ENCODE data around the gene DOK1.

DOK1 gene

GRCh38 chr2:74571058-74571457, 16.5 kb downstream of the DOK1 start:
- no peak for DNase-seq (ENCODE audit: low read depth)

- DNase-seq (ENCODE audit: low read depth), result no peak
These were observed 17.8 kb downstream of the DOK1 start for GRCh38 chr2:74572178-74572925.

GRCh38 chr2:74573747-74574562, 19.4 kb downstream of the DOK1 start:
- DNase-seq (ENCODE audit: low read depth), result no peak

- DNase-seq (ENCODE audit: low read depth), result no peak
These were observed 20.8 kb downstream of the DOK1 start for GRCh38 chr2:74575320-74575719.

GRCh38 chr2:74576211-74576862, 21.8 kb downstream of the DOK1 start:
- DNase-seq (ENCODE audit: low read depth), result no peak

- no peak for DNase-seq (ENCODE audit: low read depth)
These were observed 22.3 kb downstream of the DOK1 start for GRCh38 chr2:74576863-74577229.

GRCh38 chr2:74577448-74577847, 22.9 kb downstream of the DOK1 start:
- DNase-seq (ENCODE audit: low read depth), result no peak

- no peak for DNase-seq (ENCODE audit: low read depth)
These were observed 23.9 kb downstream of the DOK1 start for GRCh38 chr2:74578408-74578807.

GRCh38 chr2:74581463-74581862, 26.9 kb downstream of the DOK1 start:
- no peak for DNase-seq (ENCODE audit: low read depth)

GRCh38 chr2:74582184-74582583, 27.7 kb downstream of the DOK1 start:
- DNase-seq (ENCODE audit: low read depth), result no peak

- no peak for DNase-seq (ENCODE audit: low read depth)
These were observed 29.0 kb downstream of the DOK1 start for GRCh38 chr2:74583504-74583903.

- no peak for DNase-seq (ENCODE audit: low read depth)
These were observed 29.6 kb downstream of the DOK1 start for GRCh38 chr2:74584088-74584645.

- DNase-seq (ENCODE audit: low read depth), result no peak
These were observed 31.1 kb downstream of the DOK1 start for GRCh38 chr2:74585406-74586185.

- no peak for DNase-seq (ENCODE audit: low read depth)
These were observed 33.3 kb downstream of the DOK1 start for GRCh38 chr2:74587664-74588277.

- no peak for DNase-seq (ENCODE audit: low read depth)
These were observed 34.1 kb downstream of the DOK1 start for GRCh38 chr2:74588664-74589063.

- DNase-seq (ENCODE audit: low read depth), result no peak
These were observed 39.6 kb downstream of the DOK1 start for GRCh38 chr2:74593826-74594772.

GRCh38 chr2:74596584-74596983, 42.1 kb downstream of the DOK1 start:
- DNase-seq (ENCODE audit: low read depth), result no peak

GRCh38 chr2:74597410-74597809, 42.9 kb downstream of the DOK1 start:
- DNase-seq (ENCODE audit: low read depth), result no peak

GRCh38 chr2:74599676-74600075, 45.2 kb downstream of the DOK1 start:
- DNase-seq (ENCODE audit: low read depth), result no peak

GRCh38 chr2:74602586-74603281, 48.2 kb downstream of the DOK1 start:
- DNase-seq (ENCODE audit: low read depth), result no peak
